NCI-H2196 treated with DMSO at 0.1 percent for 48 hours (cell line): Measurements from ENCODE around the gene RNASE9.
"Not testable (repeated sequence)": the region's sequence is repeated elsewhere in the genome, so short reads cannot be mapped to it uniquely, and the experiment has no call there.

ENCODE experiments used
- DNase-seq: peaks from one replicate; lab custom pipeline; 2025; ENCODE audit not compliant: unreplicated experiment; lab: John Stamatoyannopoulos, UW

The RNASE9 gene

GRCh38 chr14:20524027-20524426, 36.8 kb downstream of the RNASE9 start:
- DNase-seq = no peak

- no peak for DNase-seq
Measured at GRCh38 chr14:20522332-20522731, 38.5 kb downstream of the RNASE9 start.

- DNase-seq = no peak
Measured at GRCh38 chr14:20516921-20517320, 43.9 kb downstream of the RNASE9 start.

GRCh38 chr14:20515846-20516245, 45.0 kb downstream of the RNASE9 start:
- DNase-seq = no peak

- DNase-seq = no peak
Measured at GRCh38 chr14:20512177-20512905, 48.5 kb downstream of the RNASE9 start.

- no peak for DNase-seq
Measured at GRCh38 chr14:20508367-20508766, 52.5 kb downstream of the RNASE9 start.

- not testable (repeated sequence) for DNase-seq
Measured at GRCh38 chr14:20507537-20507936, 53.3 kb downstream of the RNASE9 start.

GRCh38 chr14:20506752-20507151, 54.1 kb downstream of the RNASE9 start:
- not testable (repeated sequence) for DNase-seq

GRCh38 chr14:20506276-20506675, 54.6 kb downstream of the RNASE9 start:
- DNase-seq = not testable (repeated sequence)
